ENCODE measurements around the gene FASN. TPM values are rescaled to one million over a fixed set of nuclear protein-coding genes. Genes with fewer than 3 reads are reported as not detected.

FASN gene
- total RNA-seq, 1 experiment from 2014 or later = 433 TPM

GRCh38 chr17:82118168-82118814 is 20.3 kb upstream of the FASN start:
- Histone ChIP-seq H2BK20ac (ENCODE audit: low read depth, low read length, poor library complexity, severe bottlenecking) (no peak overlapping the region), H3K14ac (ENCODE audit: insufficient read depth, low read length) (no peak overlapping the region), H3K79me1 (ENCODE audit: insufficient read depth, low read depth, low read length, poor library complexity, severe bottlenecking) (no peaks in the 10 kb centered on the region), H3K9me3 (ENCODE audit: control insufficient read depth, low read depth, low read length) (no peaks in the 10 kb centered on the region), H4K20me1 (ENCODE audit: control insufficient read depth, insufficient read depth, insufficient read length) (peaks cover 3% of the 10 kb centered on the region), H2AFZ (ENCODE audit: low read length) (no peak overlapping the region), H2AK5ac (ENCODE audit: insufficient read length, low read length) (no peak overlapping the region), H2BK15ac (ENCODE audit: low read depth, low read length) (no peak overlapping the region), H4K8ac (replicated peaks; ENCODE audit: insufficient read length, low read depth, low read length) (no peak overlapping the region), H4K91ac (ENCODE audit: insufficient read length, low read depth, low read length) (no peak overlapping the region), H3K56ac (ENCODE audit: insufficient read length, low read depth, low read length) (no peak overlapping the region), H3K79me2 (ENCODE audit: insufficient read depth, low read length) (no peaks in the 10 kb centered on the region), H3T11ph (ENCODE audit: low read length) (no peak overlapping the region), H3K4me2 (ENCODE audit: insufficient read depth, insufficient read length, low read length) (no peak overlapping the region), H2BK120ac (ENCODE audit: low read depth, low read length, poor library complexity, severe bottlenecking) (no peak overlapping the region), H3K9ac (ENCODE audit: extremely low read depth, insufficient read length, low read length) (no peak overlapping the region), H2BK5ac (ENCODE audit: insufficient read length, low read length) (no peak overlapping the region), H3K23me2 (ENCODE audit: insufficient read length, low read depth, low read length, poor library complexity, severe bottlenecking) (no peaks in the 10 kb centered on the region), H2BK12ac (ENCODE audit: insufficient read length, low read depth, low read length) (no peak overlapping the region), H4K5ac (ENCODE audit: insufficient read length, low read depth, low read length) (no peak overlapping the region), H3K18ac (ENCODE audit: insufficient read length, low read depth, low read length) (no peak overlapping the region), H3K4me1 (ENCODE audit: insufficient read depth, low read length) (no peaks in the 10 kb centered on the region), H3K27me3 (ENCODE audit: insufficient read depth, low read length) (no peaks in the 10 kb centered on the region), H3K4ac (ENCODE audit: low read depth, low read length) (no peak overlapping the region), H3K27ac (ENCODE audit: insufficient read length, low read depth, low read length) (no peak overlapping the region), H3K23ac (ENCODE audit: insufficient read length, low read depth, low read length) (no peak overlapping the region)
- WGBS (ENCODE audit: extremely low coverage, insufficient read length, low lambda C conversion rate) = no CpG with 5 or more reads among the region's 18 CpGs
- no peak for DNase-seq
- Mint-ChIP-seq H3K4me1 (peaks cover 16 to 35% of the 10 kb centered on the region in 2 experiments), H3K27me3 (ENCODE audit: low read depth) (peaks cover 41% of the 10 kb centered on the region), H3K27ac (peak overlapping the region in 2 of 3 experiments; percentile 21 to 25; a peak in 4 of 7 replicates), H3K36me3 (ENCODE audit: insufficient read depth in 1 of 3, low read depth in 3 of 3) (no peaks in the 10 kb centered on the region; a peak in 1 of 7 replicates), H3K9me3 (no peaks in the 10 kb centered on the region), H3K4me3 (no peak overlapping the region)
- TF ChIP-seq CTCF (conservative IDR thresholded peaks at IDR 0.05) = no peak

Measured in H9 (cell line).